Ishikawa (cell line): ENCODE measurements around the gene SYT7.

Experiments used
- CEBPB ChIP-seq: IDR thresholded peaks from 2 replicates; pipeline ENCODE4 v1.6.1; 2012
- CREB1 ChIP-seq: IDR thresholded peaks from 2 replicates; pipeline ENCODE4 v1.6.1; 2012; ENCODE audit warnings: low read depth
- EGR1 ChIP-seq: IDR thresholded peaks from 2 replicates; pipeline ENCODE4 v1.6.1; 2012
- EP300 ChIP-seq: IDR thresholded peaks from 2 replicates; pipeline ENCODE4 v1.6.1; 2012; ENCODE audit warnings: borderline replicate concordance
- FOXM1 ChIP-seq: IDR thresholded peaks from 2 replicates; pipeline ENCODE4 v1.6.1; 2012; ENCODE audit warnings: low read depth, borderline replicate concordance
- MAX ChIP-seq: IDR thresholded peaks from 2 replicates; pipeline ENCODE4 v1.6.1; 2012
- NFIC ChIP-seq: IDR thresholded peaks from 2 replicates; pipeline ENCODE4 v1.6.1; 2012
- RAD21 ChIP-seq: IDR thresholded peaks from 2 replicates; pipeline ENCODE4 v1.6.1; 2012; ENCODE audit warnings: low read depth
- REST ChIP-seq: IDR thresholded peaks from 2 replicates; pipeline ENCODE4 v1.6.1; 2012; ENCODE audit warnings: low read depth, mild to moderate bottlenecking
- TAF1 ChIP-seq: IDR thresholded peaks from 2 replicates; pipeline ENCODE4 v1.6.1; 2012; ENCODE audit warnings: low read depth, mild to moderate bottlenecking
- TCF12 ChIP-seq: IDR thresholded peaks from 2 replicates; pipeline ENCODE4 v1.6.1; 2012; ENCODE audit warnings: low read depth
- TEAD4 ChIP-seq: IDR thresholded peaks from 2 replicates; pipeline ENCODE4 v1.6.1; 2012
- USF1 ChIP-seq: IDR thresholded peaks from 2 replicates; pipeline ENCODE4 v1.6.1; 2012
- YY1 ChIP-seq: IDR thresholded peaks from 2 replicates; pipeline ENCODE4 v1.6.1; 2012; ENCODE audit warnings: low read depth
- ZBTB7A ChIP-seq: IDR thresholded peaks from 2 replicates; pipeline ENCODE4 v1.6.1; 2012; ENCODE audit warnings: low read depth

Gene SYT7

GRCh38 chr11:61505640-61506155, 75.2 kb downstream of the SYT7 start:
- TF ChIP-seq EGR1 = 0 out of 2 replicates have a peak, but pooled peaks have one; percentile 25
- 0 out of 2 replicates have a peak, but pooled peaks have one; percentile 11 for TF ChIP-seq NFIC
- TF ChIP-seq FOXM1 = no peak
- TF ChIP-seq CEBPB = no peak

GRCh38 chr11:61505106-61505505, 75.8 kb downstream of the SYT7 start:
- no peak for TF ChIP-seq TAF1
- TF ChIP-seq RAD21 = no peak
- no peak for TF ChIP-seq TCF12
- TF ChIP-seq MAX = no peak
- no peak for TF ChIP-seq TEAD4
- no peak for TF ChIP-seq USF1
- no peak for TF ChIP-seq FOXM1
- no peak for TF ChIP-seq YY1
- no peak for TF ChIP-seq CEBPB
- TF ChIP-seq EP300 = no peak
- TF ChIP-seq REST = no peak

- TF ChIP-seq TAF1 = no peak
- TF ChIP-seq EGR1 = no peak
- TF ChIP-seq TEAD4 = no peak
- TF ChIP-seq ZBTB7A = no peak
- TF ChIP-seq TCF12 = no peak
- TF ChIP-seq REST = no peak
- TF ChIP-seq FOXM1 = no peak
- no peak for TF ChIP-seq YY1
- TF ChIP-seq CREB1 = no peak
- no peak for TF ChIP-seq CEBPB
- no peak for TF ChIP-seq EP300
- no peak for TF ChIP-seq RAD21
Measured at GRCh38 chr11:61503135-61503770, 77.6 kb downstream of the SYT7 start.

GRCh38 chr11:61502522-61502921, 78.4 kb downstream of the SYT7 start:
- TF ChIP-seq TEAD4 = no peak
- TF ChIP-seq CREB1 = no peak
- TF ChIP-seq TAF1 = no peak
- no peak for TF ChIP-seq NFIC
- no peak for TF ChIP-seq EGR1
- TF ChIP-seq FOXM1 = no peak
- no peak for TF ChIP-seq TCF12
- no peak for TF ChIP-seq USF1
- no peak for TF ChIP-seq ZBTB7A
- TF ChIP-seq YY1 = no peak
- TF ChIP-seq MAX = no peak
- TF ChIP-seq RAD21 = no peak
- no peak for TF ChIP-seq REST
